T47D (cell line): ENCODE measurements around the gene RUSC1.
"Not testable (repeated sequence)": the region's sequence is repeated elsewhere in the genome, so short reads cannot be mapped to it uniquely, and the experiment has no call there.

Experiments
- DNase-seq, 2 experiments: peaks; one replicate each; pipeline versions ENCODE4 v3.0.0 to v3.0.0-alpha.2; 2011 to 2012; ENCODE audit warnings: low read depth in 1 of 2, low spot score in 1 of 2
- JUND ChIP-seq: IDR thresholded peaks from 2 replicates; pipeline ENCODE4 v1.6.1; 2012; ENCODE audit warnings: low read depth
- in situ Hi-C: cut with HindIII; loops from 2 replicates; pipeline ENCODE4 v1.10.0; 2016; ENCODE audit warnings: low sequenced_read_pairs, low pct_unique_long_range_greater_than_20kb

RUSC1 gene

GRCh38 chr1:155321639-155322503, 1.2 kb downstream of the RUSC1 start:
- TF ChIP-seq JUND: no peak
- DNase-seq: peak in 1 of 2 experiments; percentile 17
- in situ Hi-C loops: no loop called here

GRCh38 chr1:155322571-155322952, 1.9 kb downstream of the RUSC1 start:
- no peak for TF ChIP-seq JUND
- peak in 1 of 2 experiments; percentile 19 for DNase-seq
- in situ Hi-C loops: no loop called here

GRCh38 chr1:155322953-155323728, 2.4 kb downstream of the RUSC1 start:
- in situ Hi-C loops: no loop called here
- TF ChIP-seq JUND: no peak
- peak; percentile 97 to 99 for DNase-seq

- in situ Hi-C loops: no loop called here
- peak; percentile 89 to 98 for DNase-seq
- no peak for TF ChIP-seq JUND
These were observed 3.0 kb downstream of the RUSC1 start for GRCh38 chr1:155323729-155324036.

DNA sequence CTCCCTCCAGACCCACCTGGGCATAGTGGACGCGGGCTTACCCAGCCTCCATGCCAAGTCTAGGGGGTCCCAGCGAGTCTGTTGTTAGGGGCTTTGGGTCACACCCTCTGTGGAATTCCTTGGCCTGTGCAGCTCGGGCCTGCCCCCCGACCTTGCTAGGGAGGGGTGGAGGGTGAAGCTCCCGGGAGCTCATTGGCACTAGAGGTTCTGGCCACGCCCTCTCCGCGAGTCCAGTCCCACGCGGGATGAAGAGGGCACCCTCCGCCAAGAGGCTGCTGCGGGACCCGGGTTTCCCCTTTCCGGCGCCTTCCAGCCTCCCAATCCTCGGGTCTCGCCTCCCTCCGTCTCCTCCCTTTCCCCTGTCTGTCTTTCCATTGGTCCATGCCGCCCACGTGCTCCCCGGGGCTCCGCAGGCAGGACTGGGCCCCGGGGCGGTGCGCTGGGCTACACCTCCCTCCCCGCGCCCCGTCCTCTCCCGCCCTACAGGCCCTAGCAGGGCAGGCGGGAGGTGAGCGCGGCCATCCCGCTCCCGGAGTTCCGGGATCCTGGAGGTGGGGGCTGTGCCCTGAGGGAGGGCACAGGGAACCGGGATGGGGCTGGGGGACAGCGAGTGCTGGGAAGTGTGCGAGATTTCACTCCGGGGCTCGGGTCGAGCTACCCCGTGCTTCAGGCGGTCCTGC, 3.5 kb downstream of the RUSC1 start:
- peak; percentile 99 to 100 for DNase-seq
- in situ Hi-C loops: no loop called here
- TF ChIP-seq JUND: no peak

DNA sequence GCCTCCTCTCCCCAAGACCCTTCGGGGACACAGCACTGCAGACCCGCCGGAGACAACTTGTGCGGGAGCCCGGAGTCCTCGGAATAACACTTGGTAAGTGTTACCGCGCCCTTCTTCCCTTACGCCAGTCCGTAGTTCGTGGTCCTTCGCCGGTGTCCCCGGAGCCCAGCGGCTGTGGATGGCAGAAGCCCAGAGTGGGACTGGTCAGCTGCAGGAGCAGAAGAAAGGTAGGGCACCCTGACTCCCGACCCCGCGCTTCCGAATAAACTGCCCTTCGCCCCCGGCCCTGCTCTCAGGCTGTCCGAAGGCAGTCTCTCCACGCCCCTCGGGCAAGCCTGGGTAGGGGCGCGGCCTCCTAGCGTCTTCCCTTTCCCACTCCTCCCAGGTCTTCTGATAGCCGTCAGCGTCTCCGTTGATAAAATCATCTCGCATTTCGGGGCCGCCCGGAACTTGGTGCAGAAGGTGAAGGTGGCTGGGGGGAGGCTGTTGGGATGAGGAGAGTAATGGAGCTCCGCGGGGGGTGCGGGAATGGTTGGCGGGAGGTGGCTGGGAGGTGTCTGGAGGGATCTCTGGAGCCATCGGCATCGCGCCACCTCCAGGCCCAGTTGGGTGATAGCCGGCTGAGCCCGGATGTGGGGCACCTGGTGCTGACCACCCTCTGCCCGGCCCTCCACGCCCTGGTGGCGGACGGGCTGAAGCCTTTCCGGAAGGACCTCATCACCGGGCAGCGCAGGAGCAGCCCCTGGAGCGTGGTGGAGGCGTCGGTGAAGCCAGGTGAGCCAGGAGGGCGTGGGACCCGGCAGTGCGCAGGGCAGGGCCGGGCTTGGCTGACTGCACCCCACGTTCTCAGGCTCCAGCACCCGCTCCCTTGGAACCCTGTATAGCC, 4.3 kb downstream of the RUSC1 start:
- in situ Hi-C loops: no loop called here
- DNase-seq: peak; percentile 70 to 74
- no peak for TF ChIP-seq JUND

DNA sequence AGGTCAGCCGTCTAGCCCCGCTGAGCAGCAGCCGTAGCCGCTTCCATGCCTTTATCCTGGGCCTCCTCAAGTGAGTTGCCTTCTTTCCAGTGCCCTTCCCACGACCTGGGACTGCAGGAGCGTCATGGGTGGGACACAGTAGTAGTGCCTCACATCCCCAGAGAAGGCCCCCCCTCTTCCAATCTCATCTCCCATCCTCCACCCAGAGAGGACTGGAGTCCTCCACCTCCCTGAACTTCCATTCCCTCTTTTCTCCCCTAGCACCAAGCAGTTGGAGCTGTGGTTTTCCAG, 4.9 kb downstream of the RUSC1 start:
- no peak for TF ChIP-seq JUND
- in situ Hi-C loops: no loop called here

GRCh38 chr1:155326020-155326526, 5.4 kb downstream of the RUSC1 start:
- no peak for DNase-seq
- in situ Hi-C loops: no loop called here
- no peak for TF ChIP-seq JUND

More for the DNA sequence above, 4.9 kb downstream of the RUSC1 start:
- DNase-seq: no peak

DNA sequence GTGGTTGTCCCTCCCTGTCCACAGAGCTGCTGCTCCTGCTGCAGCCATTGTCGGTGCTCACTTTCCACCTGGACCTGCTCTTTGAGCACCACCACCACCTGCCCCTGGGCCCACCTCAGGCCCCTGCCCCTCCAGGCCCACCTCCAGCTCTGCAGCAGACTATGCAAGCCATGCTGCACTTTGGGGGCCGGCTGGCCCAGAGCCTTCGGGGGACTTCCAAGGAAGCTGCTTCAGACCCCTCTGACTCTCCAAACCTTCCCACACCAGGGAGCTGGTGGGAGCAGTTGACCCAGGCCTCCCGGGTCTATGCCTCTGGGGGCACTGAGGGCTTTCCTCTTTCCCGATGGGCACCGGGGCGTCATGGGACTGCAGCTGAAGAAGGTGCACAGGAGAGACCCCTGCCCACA, 5.9 kb downstream of the RUSC1 start:
- TF ChIP-seq JUND: no peak
- in situ Hi-C loops: no loop called here
- DNase-seq: no peak

GRCh38 chr1:155327981-155328380, 7.3 kb downstream of the RUSC1 start:
- TF ChIP-seq JUND: no peak
- no peak for DNase-seq
- in situ Hi-C loops: no loop called here

DNA sequence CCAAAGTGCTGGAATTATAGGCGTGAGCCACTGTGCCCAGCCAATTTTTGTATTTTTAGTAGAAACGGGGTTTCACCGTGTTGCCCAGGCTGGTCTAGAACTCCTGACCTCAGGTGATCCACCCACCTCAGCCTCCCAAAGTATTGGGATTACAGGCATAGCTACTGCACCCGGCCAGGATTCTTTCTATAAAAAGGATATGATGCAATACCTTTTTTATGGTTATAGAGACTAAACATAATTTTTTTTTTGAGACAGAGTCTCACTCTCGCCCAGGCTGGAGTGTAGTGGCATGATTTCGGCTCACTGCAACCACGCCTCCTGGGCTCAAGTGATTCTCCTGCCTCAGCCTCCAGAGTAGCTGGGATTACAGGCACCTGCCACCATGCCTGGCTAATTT, 8.2 kb downstream of the RUSC1 start:
- DNase-seq, in situ Hi-C loops: not testable (repeated sequence)

DNA sequence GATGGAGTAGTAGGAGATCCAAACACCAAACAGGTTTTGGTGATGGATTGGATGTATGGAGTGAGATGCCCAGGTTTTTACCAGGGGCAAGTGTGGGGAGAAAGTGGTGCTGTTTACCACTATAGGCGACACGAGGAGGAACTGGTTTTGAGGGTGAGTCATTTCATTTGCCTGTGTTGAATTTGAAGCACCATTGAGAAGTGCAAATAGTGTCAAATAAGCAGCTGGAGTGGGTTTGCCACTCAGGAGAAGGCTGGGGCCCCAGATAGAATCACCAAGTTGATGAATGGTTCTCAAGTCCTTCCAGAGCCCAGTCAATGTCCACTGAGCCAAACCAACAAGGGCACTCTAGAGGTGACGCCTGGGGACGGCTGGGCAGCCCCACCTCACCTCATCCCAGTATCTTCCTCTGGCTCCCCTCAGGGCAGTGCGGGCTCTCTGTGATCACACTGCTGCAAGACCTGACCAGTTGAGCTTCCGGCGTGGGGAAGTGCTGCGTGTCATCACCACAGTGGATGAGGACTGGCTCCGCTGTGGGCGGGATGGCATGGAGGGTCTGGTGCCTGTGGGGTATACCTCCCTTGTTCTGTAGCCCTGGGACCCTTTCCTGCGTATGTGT, 9.4 kb downstream of the RUSC1 start:
- in situ Hi-C loops: no loop called here
- TF ChIP-seq JUND: no peak
- DNase-seq: peak in 1 of 2 experiments; percentile 37
